Lung (tissue), 12 donors: ENCODE measurements around the gene FOXP3. TPM values are rescaled to one million over a fixed set of nuclear protein-coding genes. Genes with fewer than 3 reads are reported as not detected.

Experiments
- ATAC-seq: fragments of 200-7000 bp; cut with Tn5 transposase; one replicate; pipeline ENCODE4 v1.9.1; 2020; ENCODE audit warnings: moderate number of reproducible peaks; ENCODE audit not compliant: insufficient read depth, low FRiP score
- DNase-seq, 3 donors: peaks; one replicate each; pipeline ENCODE4 v3.0.0-alpha.2; 2013 to 2017
- H3K27ac ChIP-seq, 2 donors: one replicate each; pipeline ENCODE4 v1.5.1; 2013; ENCODE audit warnings: mild to moderate bottlenecking in 2 of 2, moderate library complexity in 2 of 2, control low read depth in 1 of 2, inconsistent platforms in 1 of 2, low read depth in 1 of 2, low read length in 1 of 2
- H3K27me3 ChIP-seq, 3 donors: one replicate each; pipeline ENCODE4 v1.5.1; 2013; ENCODE audit warnings: low read length in 2 of 3; ENCODE audit not compliant: control insufficient read depth in 3 of 3, insufficient read depth in 3 of 3
- H3K36me3 ChIP-seq, 4 donors: one replicate each; pipeline ENCODE4 v1.5.1; 2013; ENCODE audit warnings: low read length in 4 of 4, mild to moderate bottlenecking in 1 of 4, moderate library complexity in 1 of 4; ENCODE audit not compliant: control insufficient read depth in 4 of 4, insufficient read depth in 4 of 4
- H3K4me1 ChIP-seq, 5 donors: one replicate each; pipeline ENCODE4 v1.5.1; 2013; ENCODE audit warnings: low read length in 5 of 5, mild to moderate bottlenecking in 2 of 5, moderate library complexity in 1 of 5; ENCODE audit not compliant: control insufficient read depth in 5 of 5, insufficient read depth in 5 of 5
- H3K4me3 ChIP-seq: one replicate; pipeline ENCODE4 v1.5.1; 2013; ENCODE audit warnings: mild to moderate bottlenecking, control low read depth, moderate library complexity
- H3K9ac ChIP-seq, 2 donors: one replicate each; pipeline ENCODE4 v1.5.1; 2013; ENCODE audit warnings: low read length in 2 of 2, control low read depth in 1 of 2; ENCODE audit not compliant: insufficient read depth in 1 of 2
- H3K9me3 ChIP-seq, 4 donors: one replicate each; pipeline ENCODE4 v1.5.1; 2013; ENCODE audit warnings: low read length in 3 of 4, mild to moderate bottlenecking in 1 of 4, moderate library complexity in 1 of 4; ENCODE audit not compliant: control insufficient read depth in 4 of 4, insufficient read depth in 3 of 4
- WGBS, 2 donors: extraction: QIAGEN DNeasy Blood & Tissue Kit; methylation state at CpG; one replicate each; pipeline ENCODE4 v1.1.7; 2013; 5-methylcytosine and 5-hydroxymethylcytosine counted together
- polyA plus RNA-seq, 2 donors: library from polyadenylated mRNA; stranded (reverse); fragments of 200-250 nt; gene quantifications; one replicate each; pipeline ENCODE4 v1.2.1, GENCODE V29; 2013
- total RNA-seq, 2 donors: library from RNA; depleted of rRNA in 1 of 2; stranded (reverse); fragments of >200 nt in 1 of 2; gene quantifications; one replicate each; pipeline ENCODE4 v1.2.1, GENCODE V29; 2014 to 2021
- TF ChIP-seq, protein P1 (sequence below): IDR thresholded peaks from 2 replicates; pipeline ENCODE4 v1.5.1; 2012; ENCODE audit warnings: mild to moderate bottlenecking; ENCODE audit errors: control extremely low read depth, extremely low read depth
- donor health status: control.
- donor health status: control.
- donor health status: Bipolar disorder and iron deficiency.
- donor health status: healthy.
- donor health status: DM: yes; HTN: yes; CAD: no.

The FOXP3 gene
- total and polyA plus RNA-seq, 4 donors = 0.12 to 1.4 (median 0.48) TPM

DNA sequence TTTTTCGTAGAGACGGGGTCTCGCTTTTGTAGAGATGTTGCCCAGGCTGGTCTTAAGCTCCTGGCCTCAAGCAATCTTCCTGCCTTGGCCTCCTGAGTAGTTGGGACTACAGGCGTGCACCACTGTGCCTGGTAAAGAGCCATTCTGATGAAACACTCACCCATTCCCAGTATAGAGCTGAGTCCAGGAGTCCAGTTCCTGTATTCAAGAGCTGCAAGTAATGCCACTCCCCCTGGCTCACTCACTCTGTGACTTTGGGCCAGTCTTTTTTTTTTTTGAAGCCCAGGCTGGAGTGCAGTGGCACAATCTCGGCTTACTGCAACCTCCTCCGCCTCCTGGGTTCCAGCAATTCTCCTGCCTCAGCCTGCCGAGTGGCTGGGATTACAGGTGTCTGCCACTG, 25.8 kb downstream of the FOXP3 start:
- ATAC-seq (no peak), DNase-seq (no peak)
- H3K4me1 ChIP-seq = peaks cover 0 to 3% (median 0%) of the 10 kb centered on the region in 5 donors
- H3K36me3 ChIP-seq = peaks cover 0 to 9% (median 0%) of the 10 kb centered on the region in 4 donors
- H3K9me3 ChIP-seq = no peaks in the 10 kb centered on the region
- no peaks in the 10 kb centered on the region for H3K27me3 ChIP-seq
- H3K9ac ChIP-seq = no peak overlapping the region
- no peak overlapping the region for H3K4me3 ChIP-seq
- 68 to 77% methylated on average over 7 of the region's 7 CpGs for WGBS, 2 donors
- TF ChIP-seq, protein P1, sequence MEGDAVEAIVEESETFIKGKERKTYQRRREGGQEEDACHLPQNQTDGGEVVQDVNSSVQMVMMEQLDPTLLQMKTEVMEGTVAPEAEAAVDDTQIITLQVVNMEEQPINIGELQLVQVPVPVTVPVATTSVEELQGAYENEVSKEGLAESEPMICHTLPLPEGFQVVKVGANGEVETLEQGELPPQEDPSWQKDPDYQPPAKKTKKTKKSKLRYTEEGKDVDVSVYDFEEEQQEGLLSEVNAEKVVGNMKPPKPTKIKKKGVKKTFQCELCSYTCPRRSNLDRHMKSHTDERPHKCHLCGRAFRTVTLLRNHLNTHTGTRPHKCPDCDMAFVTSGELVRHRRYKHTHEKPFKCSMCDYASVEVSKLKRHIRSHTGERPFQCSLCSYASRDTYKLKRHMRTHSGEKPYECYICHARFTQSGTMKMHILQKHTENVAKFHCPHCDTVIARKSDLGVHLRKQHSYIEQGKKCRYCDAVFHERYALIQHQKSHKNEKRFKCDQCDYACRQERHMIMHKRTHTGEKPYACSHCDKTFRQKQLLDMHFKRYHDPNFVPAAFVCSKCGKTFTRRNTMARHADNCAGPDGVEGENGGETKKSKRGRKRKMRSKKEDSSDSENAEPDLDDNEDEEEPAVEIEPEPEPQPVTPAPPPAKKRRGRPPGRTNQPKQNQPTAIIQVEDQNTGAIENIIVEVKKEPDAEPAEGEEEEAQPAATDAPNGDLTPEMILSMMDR = no peak
- no peak overlapping the region for H3K27ac ChIP-seq

DNA sequence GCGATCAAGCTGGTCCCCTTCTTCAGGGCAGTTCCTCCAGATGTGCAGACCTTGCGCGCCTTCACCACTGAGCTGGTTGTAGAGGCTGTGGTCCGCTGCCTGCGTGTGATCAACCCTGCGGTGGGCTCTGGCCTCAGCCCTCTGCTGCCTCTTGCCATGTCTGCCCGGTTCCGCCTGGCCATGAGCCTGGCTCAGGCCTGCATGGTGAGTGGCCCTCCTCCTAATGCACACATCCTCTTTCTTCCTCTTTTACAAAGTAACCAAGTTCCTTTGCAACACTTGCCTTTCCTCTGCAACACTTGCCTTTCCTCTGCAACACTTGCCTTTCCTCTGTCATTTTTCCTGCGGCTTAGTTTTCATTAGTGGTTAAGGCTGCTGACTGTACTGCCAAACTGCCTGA, 27.4 kb downstream of the FOXP3 start:
- Histone ChIP-seq H3K4me3 (no peak overlapping the region), H3K9me3 (no peaks in the 10 kb centered on the region), H3K9ac (no peak overlapping the region), H3K27ac (peak overlapping the region in 1 of 2 donors; percentile 8), H3K36me3 (no peaks in the 10 kb centered on the region), H3K27me3 (no peaks in the 10 kb centered on the region), H3K4me1 (peaks cover 0 to 3% (median 0%) of the 10 kb centered on the region in 5 donors)
- DNase-seq = no peak
- WGBS, 2 donors = 52 to 68% methylated on average over 9 of the region's 9 CpGs
- TF ChIP-seq, protein P1 = no peak
- ATAC-seq = no peak

DNA sequence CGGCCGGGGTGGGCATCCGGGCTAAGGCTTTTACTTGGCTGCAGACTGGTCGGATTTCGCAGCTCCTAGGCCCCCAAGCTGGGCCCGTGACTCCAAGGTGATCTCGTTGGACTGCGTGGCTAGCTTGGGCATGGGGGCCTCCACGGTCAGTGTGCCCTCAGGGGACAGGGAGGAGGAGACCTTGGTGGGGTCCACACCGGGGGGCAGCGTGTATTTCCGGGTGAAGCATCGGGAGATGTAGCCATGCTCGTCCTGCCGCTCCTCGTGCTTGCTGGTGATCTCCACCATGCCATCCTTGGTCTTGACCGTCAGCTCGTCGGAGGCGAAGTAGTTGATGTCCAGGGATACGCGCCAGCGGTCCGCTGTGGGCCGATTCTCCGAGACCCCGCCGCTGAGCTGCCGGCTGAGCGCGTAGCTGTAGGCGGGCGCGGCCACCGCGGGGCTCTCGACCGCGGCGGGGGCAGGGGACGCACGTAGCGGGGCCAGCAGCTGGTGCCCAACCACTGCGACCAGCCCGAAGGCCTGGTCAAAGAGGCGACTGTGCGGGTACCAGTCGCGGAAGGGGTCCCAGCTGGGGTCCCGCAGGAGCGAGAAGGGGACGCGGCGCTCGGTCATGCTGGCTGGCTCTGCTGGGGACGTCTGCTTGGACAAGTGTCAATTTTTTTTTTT, 30.5 kb downstream of the FOXP3 start:
- TF ChIP-seq, protein P1 = no peak
- Histone ChIP-seq H3K4me1 (peaks cover 0 to 3% (median 0%) of the 10 kb centered on the region in 5 donors), H3K9ac (no peak overlapping the region), H3K4me3 (no peak overlapping the region), H3K27ac (no peak overlapping the region), H3K27me3 (no peaks in the 10 kb centered on the region), H3K36me3 (no peaks in the 10 kb centered on the region), H3K9me3 (no peaks in the 10 kb centered on the region)
- 62 to 85% methylated on average over 23 to 56 of the region's 56 CpGs for WGBS, 2 donors
- no peak for DNase-seq
- ATAC-seq = no peak

DNA sequence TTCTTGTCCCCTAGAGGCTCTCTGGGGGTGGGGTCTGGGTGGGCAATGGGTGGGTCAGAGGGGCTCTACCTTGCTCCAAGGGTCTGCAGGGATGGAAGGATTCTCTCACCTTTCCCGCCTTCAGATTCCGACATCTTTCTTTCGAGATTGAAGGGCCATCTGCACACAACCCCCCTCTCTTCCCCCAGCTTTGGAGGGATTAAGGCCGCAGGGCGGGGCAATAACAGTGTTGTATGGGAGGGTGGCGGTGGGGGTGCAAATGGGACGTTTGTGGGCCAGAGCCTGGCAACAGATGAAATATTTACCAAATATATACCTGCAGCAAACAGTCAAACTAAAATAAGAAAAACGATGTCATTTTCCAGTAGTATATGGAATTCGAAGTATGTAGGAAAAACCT, 31.3 kb downstream of the FOXP3 start, which contains the start of gene CACNA1F:
TSS of gene CACNA1F (minus strand) at position 165 of the 400 bp plus-strand sequence. CDS start at position 134, 31 bp downstream.
- Histone ChIP-seq H3K9ac (no peak within 1 kb of the TSS), H3K36me3 (no peaks in the 10 kb centered on the region), H3K4me3 (no peak within 1 kb of the TSS), H3K27ac (no peak within 1 kb of the TSS), H3K27me3 (no peaks in the 10 kb centered on the region), H3K4me1 (no peaks in the 10 kb centered on the region), H3K9me3 (peaks cover 0 to 1% (median 0%) of the 10 kb centered on the region in 4 donors)
- TF ChIP-seq, protein P1 = no peak
- ATAC-seq (no peak), DNase-seq (no peak)
- WGBS, 2 donors = 77 to 86% methylated on average over 9 of the region's 9 CpGs
